ENCODE measurements around the gene QRICH2. TPM values are rescaled to one million over a fixed set of nuclear protein-coding genes. Genes with fewer than 3 reads are reported as not detected.
A peak's percentile ranks its signal among the peaks of the same experiment; 100 is the strongest.

The QRICH2 gene
- total and polyA plus RNA-seq, 9 of the 15 experiments (the other 6 are each of a cell fraction or from before 2014, with no cell fraction given): 0.03 to 1.6 (median 0.81) TPM

GRCh38 chr17:76277300-76278267, 30.5 kb downstream of the QRICH2 start (continued):
- TF ChIP-seq, protein P1, sequence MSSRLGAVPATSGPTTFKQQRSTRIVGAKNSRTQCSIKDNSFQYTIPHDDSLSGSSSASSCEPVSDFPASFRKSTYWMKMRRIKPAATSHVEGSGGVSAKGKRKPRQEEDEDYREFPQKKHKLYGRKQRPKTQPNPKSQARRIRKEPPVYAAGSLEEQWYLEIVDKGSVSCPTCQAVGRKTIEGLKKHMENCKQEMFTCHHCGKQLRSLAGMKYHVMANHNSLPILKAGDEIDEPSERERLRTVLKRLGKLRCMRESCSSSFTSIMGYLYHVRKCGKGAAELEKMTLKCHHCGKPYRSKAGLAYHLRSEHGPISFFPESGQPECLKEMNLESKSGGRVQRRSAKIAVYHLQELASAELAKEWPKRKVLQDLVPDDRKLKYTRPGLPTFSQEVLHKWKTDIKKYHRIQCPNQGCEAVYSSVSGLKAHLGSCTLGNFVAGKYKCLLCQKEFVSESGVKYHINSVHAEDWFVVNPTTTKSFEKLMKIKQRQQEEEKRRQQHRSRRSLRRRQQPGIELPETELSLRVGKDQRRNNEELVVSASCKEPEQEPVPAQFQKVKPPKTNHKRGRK (tag; IDR thresholded peaks at IDR 0.05): no peak
- no peak for TF ChIP-seq FOXA3 (CRISPR knock-in tag; conservative IDR thresholded peaks at IDR 0.05 in 1 of 2, IDR thresholded peaks at IDR 0.05 in 1 of 2)
- peak; percentile 63; the same call in 1 of the 2 replicates for TF ChIP-seq ELF4 (CRISPR knock-in tag; IDR thresholded peaks at IDR 0.05)
- peak; percentile 41 for TF ChIP-seq PHF20 (IDR thresholded peaks at IDR 0.05; ENCODE audit: partially characterized antibody)
- TF ChIP-seq ZC3H4 (CRISPR knock-in tag; IDR thresholded peaks at IDR 0.05; ENCODE audit: borderline replicate concordance): no peak
- no peak for TF ChIP-seq TEAD2 (tag; IDR thresholded peaks at IDR 0.05)
- no peak for TF ChIP-seq XRCC3 (IDR thresholded peaks at IDR 0.05)
- no peak for TF ChIP-seq ZNF592 (IDR thresholded peaks at IDR 0.05)
- TF ChIP-seq PYGO2 (tag; IDR thresholded peaks at IDR 0.05): no peak
- TF ChIP-seq, protein P2, sequence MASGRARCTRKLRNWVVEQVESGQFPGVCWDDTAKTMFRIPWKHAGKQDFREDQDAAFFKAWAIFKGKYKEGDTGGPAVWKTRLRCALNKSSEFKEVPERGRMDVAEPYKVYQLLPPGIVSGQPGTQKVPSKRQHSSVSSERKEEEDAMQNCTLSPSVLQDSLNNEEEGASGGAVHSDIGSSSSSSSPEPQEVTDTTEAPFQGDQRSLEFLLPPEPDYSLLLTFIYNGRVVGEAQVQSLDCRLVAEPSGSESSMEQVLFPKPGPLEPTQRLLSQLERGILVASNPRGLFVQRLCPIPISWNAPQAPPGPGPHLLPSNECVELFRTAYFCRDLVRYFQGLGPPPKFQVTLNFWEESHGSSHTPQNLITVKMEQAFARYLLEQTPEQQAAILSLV (tag; IDR thresholded peaks at IDR 0.05): no peak
- TF ChIP-seq ZNF253 (CRISPR knock-in tag; conservative IDR thresholded peaks at IDR 0.05): no peak
- TF ChIP-seq HDGF (IDR thresholded peaks at IDR 0.05): peak; percentile 76; the same call in 1 of the 2 replicates
- no peak for TF ChIP-seq CEBPB (tag; IDR thresholded peaks at IDR 0.05)
- no peak for TF ChIP-seq FOXM1 (IDR thresholded peaks at IDR 0.05; ENCODE audit: low read depth)
- TF ChIP-seq FOXM1 (CRISPR knock-in tag; IDR thresholded peaks at IDR 0.05; ENCODE audit: low read depth): no peak
- TF ChIP-seq ATF2 (CRISPR knock-in tag; IDR thresholded peaks at IDR 0.05): no peak
- TF ChIP-seq PHF8 (IDR thresholded peaks at IDR 0.05; ENCODE audit: borderline replicate concordance, low read length): no peak
- TF ChIP-seq KDM1A (IDR thresholded peaks at IDR 0.05): peak in 1 of 2 experiments; percentile 89; a peak in 2 of 4 replicates
- peak; percentile 59; the same call in 1 of the 2 replicates for TF ChIP-seq LARP7 (IDR thresholded peaks at IDR 0.05)
- 0 out of 2 replicates have a peak, but pooled peaks have one; percentile 22 for TF ChIP-seq OTX1 (CRISPR knock-in tag; IDR thresholded peaks at IDR 0.05)

All from K562 (cell line).